ENCODE data around the gene WNT5B. TPM values are rescaled to one million over a fixed set of nuclear protein-coding genes. Genes with fewer than 3 reads are reported as not detected.

Gene WNT5B
- polyA plus RNA-seq, 4 donors = 0.67 to 4.9 (median 2.3) TPM

DNA sequence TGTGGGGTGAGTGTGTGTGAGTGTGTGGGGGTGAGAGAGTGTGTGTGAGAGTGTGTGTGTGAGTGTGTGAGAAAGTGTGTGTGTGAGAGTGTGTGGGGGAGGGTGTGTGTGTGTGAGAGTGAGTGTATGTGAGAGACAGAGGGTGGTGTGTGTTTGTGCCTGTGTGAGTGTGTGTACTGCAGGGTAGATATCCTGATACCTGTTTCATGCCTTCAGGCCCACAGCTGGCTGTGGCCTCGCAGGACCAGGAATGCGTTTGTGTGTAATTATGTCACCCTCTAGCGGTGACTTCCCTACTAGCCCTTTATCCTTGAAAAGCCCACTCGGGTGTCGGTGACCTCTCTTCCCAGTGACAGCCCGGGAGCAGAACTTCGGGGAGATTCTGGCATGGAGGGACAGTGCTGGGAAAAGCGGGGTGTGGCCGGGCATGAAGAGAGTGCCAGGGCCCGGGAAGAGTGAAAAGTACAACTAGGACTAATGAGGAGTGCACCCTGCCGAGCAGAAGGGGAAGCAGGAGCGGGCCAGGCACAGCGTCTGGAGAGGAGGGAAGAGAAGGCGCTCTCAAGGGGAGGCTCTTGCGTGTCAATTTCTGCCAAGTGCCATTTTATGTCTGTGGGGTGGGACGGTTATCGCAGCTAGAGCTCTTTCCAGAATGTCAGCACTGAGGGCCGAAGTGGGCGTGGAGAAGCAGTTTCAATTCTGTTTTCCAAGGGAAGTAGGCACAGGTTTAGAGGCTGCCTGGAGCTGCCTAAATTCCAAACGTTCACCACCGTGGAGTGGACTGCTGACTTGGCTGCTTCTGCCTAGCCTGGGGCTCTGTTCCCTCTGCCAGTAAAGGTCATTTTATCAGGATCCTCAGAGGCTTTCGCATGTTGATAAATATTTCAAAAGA, 23.7 kb upstream of the WNT5B start:
- Histone ChIP-seq H3K4me3 (ENCODE audit: low read depth in 1 of 3, low read length in 3 of 3) (peak overlapping the region in 2 of 3 donors; percentile 45 to 47), H3K27me3 (ENCODE audit: control insufficient read depth in 3 of 3, insufficient read depth in 3 of 3, low read length in 3 of 3) (no peaks in the 10 kb centered on the region), H3K9me3 (ENCODE audit: control insufficient read depth in 2 of 2, insufficient read depth in 1 of 2, low read depth in 1 of 2, low read length in 1 of 2) (no peaks in the 10 kb centered on the region), H3K27ac (ENCODE audit: low read depth in 1 of 3, low read length in 2 of 3) (peak overlapping the region; percentile 71 to 90 (median 78)), H3K36me3 (ENCODE audit: control insufficient read depth in 3 of 3, insufficient read depth in 2 of 3, low read depth in 1 of 3, low read length in 3 of 3) (no peaks in the 10 kb centered on the region), H3K4me1 (ENCODE audit: control insufficient read depth in 3 of 3, insufficient read depth in 2 of 3, low read depth in 1 of 3, low read length in 2 of 3) (peaks cover 0 to 9% (median 4%) of the 10 kb centered on the region in 3 donors)
- DNase-seq (peak; percentile 89 to 92), FAIRE-seq (no peak)
- 2 to 5% (median 3%) methylated on average over 22 of the region's 22 CpGs for WGBS, 3 donors

DNA sequence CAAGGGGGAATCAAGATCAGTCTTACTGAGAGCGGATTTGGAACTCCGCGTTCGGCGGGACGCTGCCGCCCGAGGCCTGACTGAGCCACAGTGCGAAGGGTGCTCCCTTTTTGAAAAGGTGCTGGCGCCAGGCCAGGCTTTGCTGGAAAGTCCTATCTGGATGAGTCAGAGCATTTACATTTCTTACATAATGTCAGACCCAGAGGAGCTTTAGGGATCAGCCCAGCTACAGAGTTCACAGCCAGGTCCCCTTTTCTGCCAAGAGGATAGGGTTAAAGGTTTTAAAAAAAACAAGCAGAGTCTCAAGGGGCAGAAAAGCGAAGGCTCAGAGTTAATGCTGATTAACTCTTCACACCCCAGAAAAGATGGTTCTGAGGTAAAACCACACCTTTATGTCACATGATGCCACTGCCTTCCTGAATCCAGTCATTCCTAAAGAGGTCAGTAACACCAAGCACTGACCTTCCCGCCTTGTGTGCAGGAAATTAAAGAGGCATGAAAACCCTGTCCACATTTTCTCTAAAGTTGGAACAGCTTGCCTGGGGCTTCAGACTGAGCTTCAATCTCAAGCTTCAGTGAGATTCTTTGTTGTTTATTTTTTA, 22.9 kb upstream of the WNT5B start:
- FAIRE-seq = no peak
- Histone ChIP-seq H3K36me3 (ENCODE audit: control insufficient read depth in 3 of 3, insufficient read depth in 2 of 3, low read depth in 1 of 3, low read length in 3 of 3) (no peaks in the 10 kb centered on the region), H3K4me1 (ENCODE audit: control insufficient read depth in 3 of 3, insufficient read depth in 2 of 3, low read depth in 1 of 3, low read length in 2 of 3) (peaks cover 0 to 9% (median 4%) of the 10 kb centered on the region in 3 donors), H3K27ac (ENCODE audit: low read depth in 1 of 3, low read length in 2 of 3) (peak overlapping the region; percentile 71 to 90 (median 78)), H3K9me3 (ENCODE audit: control insufficient read depth in 2 of 2, insufficient read depth in 1 of 2, low read depth in 1 of 2, low read length in 1 of 2) (no peaks in the 10 kb centered on the region), H3K4me3 (ENCODE audit: low read depth in 1 of 3, low read length in 3 of 3) (peak overlapping the region in 2 of 3 donors; percentile 45 to 47), H3K27me3 (ENCODE audit: control insufficient read depth in 3 of 3, insufficient read depth in 3 of 3, low read length in 3 of 3) (no peaks in the 10 kb centered on the region)
- 6 to 12% (median 8%) methylated on average over 12 of the region's 12 CpGs for WGBS, 3 donors
- DNase-seq = peak; percentile 89 to 94

DNA sequence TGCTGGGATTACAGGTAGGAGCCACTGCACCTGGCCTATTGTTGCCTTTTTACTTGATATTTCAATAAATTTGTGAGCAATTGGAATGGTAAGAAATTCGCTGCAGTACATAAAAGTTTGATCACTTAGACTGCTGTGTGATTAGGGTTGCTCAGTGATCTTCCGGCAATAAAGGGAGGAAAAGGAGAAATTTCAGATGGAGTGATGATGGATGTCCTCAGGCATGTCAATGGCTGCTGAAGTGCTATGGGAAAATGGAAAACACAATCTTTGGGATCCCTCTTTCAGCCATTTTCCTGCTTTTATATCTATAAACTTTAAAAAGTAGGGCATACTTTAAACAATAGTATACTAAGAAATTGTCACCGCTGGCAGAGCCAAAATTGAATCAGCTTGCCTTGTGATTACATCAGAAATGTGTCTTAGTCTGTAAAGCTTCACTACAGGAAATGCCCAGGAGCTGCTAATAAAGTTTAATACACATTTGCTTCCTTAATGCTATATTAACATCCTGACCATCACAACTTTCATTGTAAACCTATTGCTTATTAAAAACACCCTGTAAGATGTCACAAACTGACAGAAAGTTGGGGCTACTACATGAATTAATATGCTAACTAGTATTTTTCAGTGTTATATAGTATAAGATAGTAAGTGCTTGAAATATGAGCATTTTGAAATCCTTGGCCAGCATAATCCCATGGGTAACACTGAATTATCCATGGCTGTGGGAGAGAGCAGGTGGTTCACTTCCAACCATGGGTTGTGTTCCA, 20.9 kb upstream of the WNT5B start:
- Histone ChIP-seq H3K36me3 (ENCODE audit: control insufficient read depth in 3 of 3, insufficient read depth in 2 of 3, low read depth in 1 of 3, low read length in 3 of 3) (no peaks in the 10 kb centered on the region), H3K4me3 (ENCODE audit: low read depth in 1 of 3, low read length in 3 of 3) (no peak overlapping the region), H3K27ac (ENCODE audit: low read depth in 1 of 3, low read length in 2 of 3) (no peak overlapping the region), H3K27me3 (ENCODE audit: control insufficient read depth in 3 of 3, insufficient read depth in 3 of 3, low read length in 3 of 3) (no peaks in the 10 kb centered on the region), H3K9me3 (ENCODE audit: control insufficient read depth in 2 of 2, insufficient read depth in 1 of 2, low read depth in 1 of 2, low read length in 1 of 2) (no peaks in the 10 kb centered on the region), H3K4me1 (ENCODE audit: control insufficient read depth in 3 of 3, insufficient read depth in 2 of 3, low read depth in 1 of 3, low read length in 2 of 3) (peaks cover 0 to 9% (median 4%) of the 10 kb centered on the region in 3 donors)
- 88 to 96% (median 91%) methylated on average over 3 of the region's 3 CpGs for WGBS, 3 donors
- FAIRE-seq (no peak), DNase-seq (no peak)

DNA sequence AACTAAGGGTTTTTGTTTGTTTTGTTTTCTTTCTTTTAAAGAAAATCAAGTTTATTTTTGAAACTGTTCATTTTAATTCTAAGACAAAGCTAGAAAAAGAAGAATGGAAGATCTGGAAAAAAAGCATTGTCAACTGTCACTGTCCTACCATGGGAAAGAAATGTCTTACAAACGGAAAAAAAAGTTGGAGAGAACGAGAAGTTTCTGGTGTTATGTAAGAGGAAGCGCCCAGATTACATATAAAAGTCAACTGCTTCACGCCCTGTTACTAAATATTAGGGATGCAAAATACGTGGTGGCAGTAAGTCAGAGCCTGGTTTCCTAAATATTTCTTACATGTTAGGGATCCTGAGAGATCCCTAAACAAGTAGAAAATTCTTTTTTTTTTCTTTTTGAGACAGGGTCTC, 20.3 kb upstream of the WNT5B start:
- Histone ChIP-seq H3K4me3 (ENCODE audit: low read depth in 1 of 3, low read length in 3 of 3) (no peak overlapping the region), H3K27ac (ENCODE audit: low read depth in 1 of 3, low read length in 2 of 3) (no peak overlapping the region), H3K36me3 (ENCODE audit: control insufficient read depth in 3 of 3, insufficient read depth in 2 of 3, low read depth in 1 of 3, low read length in 3 of 3) (no peaks in the 10 kb centered on the region), H3K9me3 (ENCODE audit: control insufficient read depth in 2 of 2, insufficient read depth in 1 of 2, low read depth in 1 of 2, low read length in 1 of 2) (no peaks in the 10 kb centered on the region), H3K27me3 (ENCODE audit: control insufficient read depth in 3 of 3, insufficient read depth in 3 of 3, low read length in 3 of 3) (no peaks in the 10 kb centered on the region), H3K4me1 (ENCODE audit: control insufficient read depth in 3 of 3, insufficient read depth in 2 of 3, low read depth in 1 of 3, low read length in 2 of 3) (peaks cover 0 to 9% (median 4%) of the 10 kb centered on the region in 3 donors)
- DNase-seq (no peak), FAIRE-seq (no peak)
- 46 to 66% (median 47%) methylated on average over 5 of the region's 5 CpGs for WGBS, 3 donors

- no peak for FAIRE-seq
- H3K9me3 ChIP-seq (ENCODE audit: control insufficient read depth in 2 of 2, insufficient read depth in 1 of 2, low read depth in 1 of 2, low read length in 1 of 2) = no peaks in the 10 kb centered on the region
- 71 to 80% (median 77%) methylated on average over 7 of the region's 7 CpGs for WGBS, 3 donors
These were observed 18.9 kb upstream of the WNT5B start for GRCh38 chr12:1610072-1610643.

DNA sequence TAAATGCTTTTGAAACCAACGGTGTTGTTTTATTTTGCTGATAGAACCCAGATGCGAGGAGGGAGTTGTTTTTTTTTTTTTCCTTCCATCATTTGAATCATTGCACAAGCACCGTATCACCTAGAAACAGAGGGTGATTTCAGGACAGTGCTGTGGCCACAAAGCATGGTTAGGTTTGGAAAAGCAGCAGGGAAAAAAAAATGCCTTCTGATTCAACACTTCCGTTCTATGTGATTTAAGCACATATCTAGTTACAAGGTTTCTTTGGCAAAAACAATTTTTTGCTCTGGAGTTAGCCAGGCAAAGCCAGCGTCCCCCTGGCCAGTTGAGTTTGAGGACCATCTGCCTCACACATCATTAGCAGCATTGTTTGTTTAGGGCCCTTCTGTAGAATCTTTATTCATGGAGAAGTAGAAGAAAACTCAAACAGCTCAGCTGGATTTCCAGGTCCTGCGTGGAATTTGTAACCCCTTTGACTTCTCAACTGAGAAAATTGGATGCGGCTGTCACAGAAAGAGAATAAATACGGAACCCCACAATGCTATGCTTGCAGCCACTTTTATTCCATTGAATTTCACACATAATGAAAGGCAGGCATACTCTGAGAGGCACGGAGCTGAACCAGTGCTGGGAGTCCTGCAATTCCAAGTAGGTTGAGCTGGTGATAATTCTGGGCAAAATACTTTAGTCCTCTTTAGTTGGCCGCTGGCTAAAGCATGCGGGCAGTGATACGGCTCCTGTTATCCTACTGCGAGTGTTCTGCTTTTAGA, 17.0 kb upstream of the WNT5B start:
- DNase-seq (no peak), FAIRE-seq (no peak)
- H3K4me1 ChIP-seq (ENCODE audit: control insufficient read depth in 3 of 3, insufficient read depth in 2 of 3, low read depth in 1 of 3, low read length in 2 of 3) = peaks cover 0 to 3% (median 0%) of the 10 kb centered on the region in 3 donors
- 78 to 88% (median 85%) methylated on average over 13 of the region's 13 CpGs for WGBS, 3 donors
- H3K27me3 ChIP-seq (ENCODE audit: control insufficient read depth in 3 of 3, insufficient read depth in 3 of 3, low read length in 3 of 3) = no peaks in the 10 kb centered on the region
- no peak overlapping the region for H3K4me3 ChIP-seq (ENCODE audit: low read depth in 1 of 3, low read length in 3 of 3)
- H3K27ac ChIP-seq (ENCODE audit: low read depth in 1 of 3, low read length in 2 of 3) = no peak overlapping the region
- no peaks in the 10 kb centered on the region for H3K36me3 ChIP-seq (ENCODE audit: control insufficient read depth in 3 of 3, insufficient read depth in 2 of 3, low read depth in 1 of 3, low read length in 3 of 3)
- H3K9me3 ChIP-seq (ENCODE audit: control insufficient read depth in 2 of 2, insufficient read depth in 1 of 2, low read depth in 1 of 2, low read length in 1 of 2) = no peaks in the 10 kb centered on the region

More at GRCh38 chr12:1610072-1610643, 18.9 kb upstream of the WNT5B start:
- H3K36me3 ChIP-seq (ENCODE audit: control insufficient read depth in 3 of 3, insufficient read depth in 2 of 3, low read depth in 1 of 3, low read length in 3 of 3) = no peaks in the 10 kb centered on the region
- DNase-seq = no peak
- no peak overlapping the region for H3K4me3 ChIP-seq (ENCODE audit: low read depth in 1 of 3, low read length in 3 of 3)
- H3K27ac ChIP-seq (ENCODE audit: low read depth in 1 of 3, low read length in 2 of 3) = no peak overlapping the region
- no peaks in the 10 kb centered on the region for H3K27me3 ChIP-seq (ENCODE audit: control insufficient read depth in 3 of 3, insufficient read depth in 3 of 3, low read length in 3 of 3)
- peaks cover 0 to 12% (median 4%) of the 10 kb centered on the region in 3 donors for H3K4me1 ChIP-seq (ENCODE audit: control insufficient read depth in 3 of 3, insufficient read depth in 2 of 3, low read depth in 1 of 3, low read length in 2 of 3)

- H3K4me3 ChIP-seq (ENCODE audit: low read depth in 1 of 3, low read length in 3 of 3) = no peak overlapping the region
- FAIRE-seq (no peak), DNase-seq (no peak)
- H3K4me1 ChIP-seq (ENCODE audit: control insufficient read depth in 3 of 3, insufficient read depth in 2 of 3, low read depth in 1 of 3, low read length in 2 of 3) = peaks cover 0 to 7% (median 0%) of the 10 kb centered on the region in 3 donors
- WGBS, 3 donors = 92 to 96% (median 93%) methylated on average over 4 of the region's 4 CpGs
- H3K27ac ChIP-seq (ENCODE audit: low read depth in 1 of 3, low read length in 2 of 3) = no peak overlapping the region
- H3K9me3 ChIP-seq (ENCODE audit: control insufficient read depth in 2 of 2, insufficient read depth in 1 of 2, low read depth in 1 of 2, low read length in 1 of 2) = no peaks in the 10 kb centered on the region
- no peaks in the 10 kb centered on the region for H3K36me3 ChIP-seq (ENCODE audit: control insufficient read depth in 3 of 3, insufficient read depth in 2 of 3, low read depth in 1 of 3, low read length in 3 of 3)
- no peaks in the 10 kb centered on the region for H3K27me3 ChIP-seq (ENCODE audit: control insufficient read depth in 3 of 3, insufficient read depth in 3 of 3, low read length in 3 of 3)
These were observed 15.2 kb upstream of the WNT5B start for GRCh38 chr12:1613860-1614259.
